HepG2 (cell line): ENCODE data around the gene LRRC74B. TPM values are rescaled to one million over a fixed set of nuclear protein-coding genes. Genes with fewer than 3 reads are reported as not detected.

Experiments used
- ASH2L ChIP-seq: fragments of 300-600, 200-600 bp; sonication (generic); IDR thresholded peaks from 2 replicates; pipeline ENCODE4 v1.7.0; 2017; ENCODE audit warnings: low read depth, mild to moderate bottlenecking, moderate library complexity, mixed read lengths, low read length; ENCODE audit not compliant: insufficient read length
- ATF3 ChIP-seq: sonication (generic); formaldehyde crosslinking; IDR thresholded peaks from 2 replicates; pipeline ENCODE4 v1.4.0; 2020; ENCODE audit warnings: missing genetic modification reagents
- BCL3 ChIP-seq: sonication (generic); formaldehyde crosslinking; IDR thresholded peaks from 2 replicates; pipeline ENCODE4 v1.5.1; 2020; ENCODE audit warnings: mild to moderate bottlenecking, missing genetic modification reagents, moderate library complexity
- BRF2 ChIP-seq: sonication (generic); formaldehyde crosslinking; IDR thresholded peaks from 2 replicates; pipeline ENCODE4 v1.8.1; 2022; ENCODE audit warnings: mild to moderate bottlenecking, missing genetic modification reagents
- DPF2 ChIP-seq: sonication (generic); formaldehyde crosslinking; IDR thresholded peaks from 2 replicates; pipeline ENCODE4 v1.4.0; 2020; ENCODE audit warnings: mild to moderate bottlenecking, low read depth, missing genetic modification reagents, borderline replicate concordance
- FOXP4 ChIP-seq: sonication (generic); formaldehyde crosslinking; IDR thresholded peaks from 2 replicates; pipeline ENCODE4 v1.4.0; 2020; ENCODE audit warnings: missing genetic modification reagents
- GATAD2A ChIP-seq: IDR thresholded peaks from 2 replicates; pipeline ENCODE4 v1.6.1; 2016
- GLMP ChIP-seq: sonication (generic); formaldehyde crosslinking; IDR thresholded peaks from 2 replicates; pipeline ENCODE4 v1.9.0; 2021; ENCODE audit warnings: missing genetic modification reagents, mild to moderate bottlenecking, borderline replicate concordance
- HNF1A ChIP-seq, 2 experiments: sonication (generic) in 1 of 2; formaldehyde crosslinking in 1 of 2; IDR thresholded peaks; 2 replicates each; pipeline versions ENCODE4 v1.4.0 to v1.6.1; 2016 to 2020; ENCODE audit warnings: borderline replicate concordance in 1 of 2, low read depth in 1 of 2, mild to moderate bottlenecking in 1 of 2, missing genetic modification reagents in 1 of 2
- IKZF4 ChIP-seq: sonication (generic); formaldehyde crosslinking; IDR thresholded peaks from 2 replicates; pipeline ENCODE4 v1.5.1; 2020; ENCODE audit warnings: borderline replicate concordance, mild to moderate bottlenecking, low read depth, missing genetic modification reagents; ENCODE audit errors: not compliant biosample characterization
- NR2F2 ChIP-seq: IDR thresholded peaks from 2 replicates; pipeline ENCODE4 v1.6.1; 2012; ENCODE audit warnings: low read depth, inconsistent platforms, borderline replicate concordance
- TCF12 ChIP-seq, 2 experiments: fragments of 450-650 bp in 1 of 2; sonication (generic) in 1 of 2; formaldehyde crosslinking in 1 of 2; IDR thresholded peaks; 2 replicates each; pipeline versions ENCODE4 v1.6.1 to v1.8.0; 2017 to 2022; ENCODE audit warnings: antibody characterized with exemption in 1 of 2, mild to moderate bottlenecking in 1 of 2, missing genetic modification reagents in 1 of 2, moderate library complexity in 1 of 2
- YY1 ChIP-seq: IDR thresholded peaks from 2 replicates; pipeline ENCODE4 v1.6.1; 2011; ENCODE audit warnings: low read length, low read depth, moderate library complexity, mild to moderate bottlenecking; ENCODE audit not compliant: insufficient read depth, insufficient replicate concordance
- ZNF326 ChIP-seq: sonication (generic); formaldehyde crosslinking; IDR thresholded peaks from 2 replicates; pipeline ENCODE4 v1.4.0; 2020; ENCODE audit warnings: missing genetic modification reagents, borderline replicate concordance
- ZNF33A ChIP-seq: sonication (generic); formaldehyde crosslinking; IDR thresholded peaks from 2 replicates; pipeline ENCODE4 v1.5.1; 2020; ENCODE audit warnings: missing genetic modification reagents, mild to moderate bottlenecking, moderate library complexity, borderline replicate concordance
- ZNF567 ChIP-seq: sonication (generic); formaldehyde crosslinking; IDR thresholded peaks from 2 replicates; pipeline ENCODE4 v1.8.1; 2023; ENCODE audit warnings: mild to moderate bottlenecking, missing genetic modification reagents, borderline replicate concordance
- polyA plus RNA-seq, 8 experiments: library from polyadenylated mRNA; depleted of rRNA in 3 of 8; stranded (reverse) in 7 of 8; unstranded in 1 of 8; fragments of >200 nt; fragmentation: Illumina TruSeq in 4 of 8; extraction: Trizol in 4 of 8; gene quantifications; 2 replicates each; pipeline versions ENCODE4 v1.2.1 to v1.2.3, GENCODE V29; 2011 to 2016; ENCODE audit warnings: low read depth in 4 of 8, missing spikeins in 1 of 8, mixed read lengths in 1 of 8; ENCODE audit not compliant: insufficient read depth in 1 of 8
- total RNA-seq, 5 experiments: library from RNA; depleted of rRNA; stranded (reverse); fragments of >200 nt; fragmentation: Illumina TruSeq; extraction: Trizol; gene quantifications; 2 replicates each; pipeline ENCODE4 v1.2.3, GENCODE V29; 2016; ENCODE audit warnings: low read depth in 1 of 5

Gene LRRC74B
- total and polyA plus RNA-seq, 2 of the 13 experiments (the other 11 are each of a cell fraction or from before 2014, with no cell fraction given), result not detected

GRCh38 chr22:21014726-21015465, 30.9 kb upstream of the LRRC74B start, which contains the start of gene P2RX6 (continued):
- TF ChIP-seq ZNF326 (CRISPR knock-in tag) (no peak), ZNF567 (CRISPR knock-in tag) (no peak), IKZF4 (CRISPR knock-in tag) (no peak), YY1 (no peak), GATAD2A (CRISPR knock-in tag) (0 out of 2 replicates have a peak, but pooled peaks have one; percentile 33), ZNF33A (CRISPR knock-in tag) (no peak), DPF2 (CRISPR knock-in tag) (0 out of 2 replicates have a peak, but pooled peaks have one; percentile 39), ASH2L (no peak), BRF2 (no peak), ATF3 (CRISPR knock-in tag) (no peak), BCL3 (CRISPR knock-in tag) (no peak), HNF1A (IDR thresholded peaks at IDR 0.05; ENCODE audit: low read depth) (no peak), HNF1A (CRISPR knock-in tag; IDR thresholded peaks at IDR 0.05; ENCODE audit: borderline replicate concordance) (no peak), TCF12 (IDR thresholded peaks at IDR 0.05) (no peak), TCF12 (CRISPR knock-in tag; IDR thresholded peaks at IDR 0.05) (no peak), GLMP (no peak), NR2F2 (peak; percentile 68; the same call in 1 of the 2 replicates), FOXP4 (CRISPR knock-in tag) (peak; percentile 41; the same call in 1 of the 2 replicates)
